Pericardium fibroblast (primary cell): ENCODE data around the gene SLC38A9. TPM values are rescaled to one million over a fixed set of nuclear protein-coding genes. Genes with fewer than 3 reads are reported as not detected.

Experiments used
- total RNA-seq: library from RNA; depleted of rRNA; stranded (reverse); fragments of >200 nt; gene quantifications from 2 replicates; pipeline ENCODE4 v1.2.3, GENCODE V29; 2015

The SLC38A9 gene, protein sequence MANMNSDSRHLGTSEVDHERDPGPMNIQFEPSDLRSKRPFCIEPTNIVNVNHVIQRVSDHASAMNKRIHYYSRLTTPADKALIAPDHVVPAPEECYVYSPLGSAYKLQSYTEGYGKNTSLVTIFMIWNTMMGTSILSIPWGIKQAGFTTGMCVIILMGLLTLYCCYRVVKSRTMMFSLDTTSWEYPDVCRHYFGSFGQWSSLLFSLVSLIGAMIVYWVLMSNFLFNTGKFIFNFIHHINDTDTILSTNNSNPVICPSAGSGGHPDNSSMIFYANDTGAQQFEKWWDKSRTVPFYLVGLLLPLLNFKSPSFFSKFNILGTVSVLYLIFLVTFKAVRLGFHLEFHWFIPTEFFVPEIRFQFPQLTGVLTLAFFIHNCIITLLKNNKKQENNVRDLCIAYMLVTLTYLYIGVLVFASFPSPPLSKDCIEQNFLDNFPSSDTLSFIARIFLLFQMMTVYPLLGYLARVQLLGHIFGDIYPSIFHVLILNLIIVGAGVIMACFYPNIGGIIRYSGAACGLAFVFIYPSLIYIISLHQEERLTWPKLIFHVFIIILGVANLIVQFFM
- 16.3 and 19.4 TPM in 2 replicates for total RNA-seq

DNA sequence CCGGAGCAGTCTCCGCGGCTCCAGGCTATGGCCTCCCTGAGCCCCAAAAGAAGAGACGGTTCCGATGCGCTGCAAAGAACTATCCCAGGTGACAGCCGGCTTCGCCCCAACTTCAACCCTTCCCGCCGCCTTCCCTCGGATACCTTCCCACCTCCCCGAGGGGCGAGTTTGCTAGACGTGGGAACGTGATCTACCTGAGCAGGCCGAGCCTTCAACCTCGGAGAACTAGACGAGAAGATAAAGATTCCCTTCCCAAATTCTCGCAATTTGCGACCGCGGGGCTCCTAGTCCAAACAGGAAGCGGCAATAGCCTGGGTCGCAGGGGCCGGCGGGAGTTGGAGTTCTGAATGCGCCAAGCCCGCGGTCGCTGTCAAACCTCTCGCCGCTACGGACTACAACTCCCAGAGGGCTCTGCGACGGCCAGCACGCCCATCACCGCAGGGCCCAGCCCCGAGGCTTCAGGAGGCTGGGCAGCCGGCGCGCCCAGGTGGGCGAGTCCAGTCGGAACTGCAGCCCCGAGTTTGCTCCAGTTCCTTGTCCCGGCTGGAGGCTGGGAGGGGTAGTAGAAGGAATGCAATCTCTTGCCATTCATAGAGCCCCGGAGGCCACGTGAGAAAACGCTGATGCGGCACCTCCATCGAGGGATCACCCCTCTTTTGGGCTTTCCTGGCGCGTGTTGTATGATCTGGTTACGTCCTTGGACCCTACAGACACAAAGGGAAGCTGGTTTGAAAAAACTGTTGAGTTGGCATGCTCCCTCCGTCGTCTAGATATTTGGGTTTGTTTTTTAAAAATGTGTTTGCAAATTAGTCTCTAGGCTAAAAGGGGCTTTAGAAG, at the start of gene SLC38A9:
TSS of gene SLC38A9 (minus strand) at position 302 of the 837 bp plus-strand sequence. CDS start 14,366 bp downstream, outside the sequence.

GRCh38 chr5:55737793-55738192, 25.7 kb upstream of the SLC38A9 start, which contains the start of gene DDX4:
Gene DDX4, plus strand, starts transcription at chr5:55738061. Its CDS starts 903 bp downstream, at chr5:55738964.

Other genes starting within 250 kb of the SLC38A9 start
- gene PLPP1, start 177.4 kb downstream of the SLC38A9 start, total RNA-seq = 171 and 176 TPM in 2 replicates
- not detected in 2 replicates for gene DDX4, start 25.7 kb upstream of the SLC38A9 start, total RNA-seq
- 0.34 TPM in 1 of 2 replicates, not detected in the other for gene IL31RA, start 139.0 kb upstream of the SLC38A9 start, total RNA-seq